Stimulated activated naive B cell treated with anti-CD40 and anti-IgM and Interleukin-4, amounts not matched to agents 10 μg/mL and 1 μg/mL and 100 μg/mL, for 72 hours (primary cell): Measurements from ENCODE around the gene CCDC74A.
"Not testable (repeated sequence)": the region's sequence is repeated elsewhere in the genome, so short reads cannot be mapped to it uniquely, and the experiment has no call there.

Experiments used
- ATAC-seq, 2 donors: fragments of 150-1000 bp; cut with Tn5 transposase; replicated peaks; 2 replicates each; pipeline ENCODE4 v1.10.0; 2021; ENCODE audit warnings: moderate library complexity in 1 of 2
- DNase-seq: peaks from one replicate; pipeline ENCODE4 v3.0.0; 2021
- H3K27ac Mint-ChIP-seq: one replicate; pipeline ENCODE4 v1.8.0; 2022; ENCODE audit warnings: mild to moderate bottlenecking, mixed read lengths
- H3K27me3 Mint-ChIP-seq, 2 donors: one replicate each; pipeline ENCODE4 v1.8.0; 2022; ENCODE audit warnings: mixed read lengths in 2 of 2
- H3K36me3 Mint-ChIP-seq, 2 donors: one replicate each; pipeline ENCODE4 v1.8.0; 2022; ENCODE audit warnings: mixed read lengths in 2 of 2, mild to moderate bottlenecking in 1 of 2
- H3K4me1 Mint-ChIP-seq, 2 donors: one replicate each; pipeline ENCODE4 v1.8.0; 2022; ENCODE audit warnings: mixed read lengths in 2 of 2, mild to moderate bottlenecking in 1 of 2
- H3K4me3 Mint-ChIP-seq, 2 donors: one replicate each; pipeline ENCODE4 v1.8.0; 2022; ENCODE audit warnings: mild to moderate bottlenecking in 2 of 2, mixed read lengths in 2 of 2, moderate library complexity in 1 of 2
- H3K9me3 Mint-ChIP-seq, 2 donors: one replicate each; pipeline ENCODE4 v1.8.0; 2022; ENCODE audit warnings: mixed read lengths in 2 of 2, mild to moderate bottlenecking in 1 of 2

The CCDC74A gene

DNA sequence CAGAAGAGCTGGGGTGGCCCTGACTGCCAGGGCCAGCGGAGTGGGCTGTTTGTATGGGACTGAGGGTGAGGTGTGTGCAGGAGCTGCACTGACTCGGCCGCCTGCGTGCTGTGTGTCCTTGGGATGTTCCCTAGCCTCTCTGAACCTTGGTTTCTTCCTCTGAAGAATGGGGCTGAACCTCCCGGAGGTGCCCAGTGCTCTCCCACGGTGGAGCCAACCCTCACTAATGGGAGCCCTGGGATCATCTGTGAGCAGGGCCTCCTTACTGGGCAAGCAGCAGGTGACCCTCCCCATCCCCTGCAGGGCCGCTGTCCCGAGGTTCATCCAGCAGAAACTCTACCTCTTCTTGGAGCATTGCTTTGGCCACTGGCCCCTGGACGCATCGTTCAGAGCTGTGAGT is 11.7 kb upstream of the CCDC74A start:
- Mint-ChIP-seq H3K4me1 (peaks cover 14 to 32% of the 10 kb centered on the region in 2 donors), H3K27me3 (no peaks in the 10 kb centered on the region), H3K9me3 (no peaks in the 10 kb centered on the region), H3K36me3 (peaks cover 38 to 40% of the 10 kb centered on the region in 2 donors), H3K27ac (peak overlapping the region; percentile 37), H3K4me3 (no peak overlapping the region)
- no peak for DNase-seq
- no peak for ATAC-seq

- not testable (repeated sequence) for DNase-seq, ATAC-seq, H3K4me3 Mint-ChIP-seq, H3K27me3 Mint-ChIP-seq, H3K27ac Mint-ChIP-seq, H3K9me3 Mint-ChIP-seq
- Mint-ChIP-seq H3K4me1 (peaks cover 14 to 32% of the 10 kb centered on the region in 2 donors), H3K36me3 (peaks cover 37 to 38% of the 10 kb centered on the region in 2 donors)
Observed at GRCh38 chr2:131516621-131517020, 11.1 kb upstream of the CCDC74A start.

DNA sequence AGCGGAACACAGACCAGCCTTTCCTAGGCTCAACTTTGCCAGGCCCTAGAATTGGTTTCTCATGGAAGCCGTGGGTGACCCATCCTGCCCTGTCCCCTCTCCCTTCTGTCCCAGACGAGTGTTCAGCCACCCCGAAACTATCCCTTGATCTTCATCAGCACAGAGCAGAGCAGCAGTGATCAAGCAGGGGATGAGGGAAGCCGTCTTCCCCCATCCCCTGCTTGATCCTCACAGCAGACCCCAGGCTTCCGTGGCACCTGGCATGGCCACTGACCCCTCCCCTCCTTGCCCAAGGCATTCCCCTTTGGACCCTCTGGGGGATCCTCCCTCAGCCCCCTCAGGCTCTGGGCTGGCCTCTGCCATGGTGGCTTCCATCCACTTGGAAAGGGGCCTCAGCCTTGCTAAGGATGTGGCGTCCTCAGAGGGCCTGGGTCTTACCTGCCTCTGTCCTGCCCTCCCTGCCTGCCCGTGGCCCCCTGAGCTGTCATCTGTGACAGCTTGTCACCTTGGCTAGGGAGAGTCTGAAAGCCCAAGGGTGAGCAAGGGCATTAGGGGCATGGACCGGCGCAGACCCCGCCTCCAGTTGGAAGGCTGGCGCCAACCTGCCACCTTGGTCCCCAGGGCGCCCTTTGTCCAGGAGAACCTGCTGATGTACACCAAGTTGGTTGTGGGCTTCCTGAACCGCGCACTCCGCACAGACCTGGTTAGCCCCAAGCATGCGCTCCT is 10.4 kb upstream of the CCDC74A start:
- H3K27ac Mint-ChIP-seq, result peak overlapping the region; percentile 79
- peaks cover 39 to 40% of the 10 kb centered on the region in 2 donors for H3K36me3 Mint-ChIP-seq

DNA sequence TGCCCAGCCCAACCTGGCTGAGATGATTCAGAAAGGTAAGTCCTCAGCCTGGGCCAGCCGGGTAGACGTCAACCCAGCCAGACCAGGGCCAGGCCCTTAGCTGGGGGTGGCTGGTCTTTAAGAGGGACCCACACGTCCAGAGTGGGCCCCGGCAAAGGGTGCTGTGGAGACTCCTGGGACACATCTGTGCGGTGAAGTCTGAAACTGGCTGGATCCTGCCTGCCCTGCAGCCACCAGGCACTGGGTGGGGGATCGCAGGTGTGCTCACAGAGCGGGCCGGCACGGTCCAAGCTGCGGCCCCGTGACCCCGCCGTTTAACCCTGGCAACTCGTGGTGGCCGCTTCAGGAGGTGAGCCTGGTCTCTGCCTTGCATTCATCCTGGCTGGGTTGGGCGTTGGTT is 9.8 kb upstream of the CCDC74A start:
- peaks cover 7 to 24% of the 10 kb centered on the region in 2 donors for H3K4me1 Mint-ChIP-seq
- H3K4me3 Mint-ChIP-seq, ATAC-seq, H3K27me3 Mint-ChIP-seq, H3K9me3 Mint-ChIP-seq, DNase-seq: not testable (repeated sequence)
- H3K27ac Mint-ChIP-seq, result peak overlapping the region; percentile 79
- H3K36me3 Mint-ChIP-seq, result peaks cover 36 to 38% of the 10 kb centered on the region in 2 donors

More for the DNA sequence above, 10.4 kb upstream of the CCDC74A start:
- Mint-ChIP-seq H3K9me3 (no peaks in the 10 kb centered on the region), H3K27me3 (no peaks in the 10 kb centered on the region), H3K4me1 (peaks cover 13 to 30% of the 10 kb centered on the region in 2 donors), H3K4me3 (no peak overlapping the region)
- ATAC-seq, result no peak
- no peak for DNase-seq

GRCh38 chr2:131518531-131518930 is 9.2 kb upstream of the CCDC74A start:
- not testable (repeated sequence) for H3K27me3 Mint-ChIP-seq, H3K27ac Mint-ChIP-seq, ATAC-seq, DNase-seq, H3K4me3 Mint-ChIP-seq, H3K9me3 Mint-ChIP-seq
- H3K36me3 Mint-ChIP-seq, result peaks cover 34 to 37% of the 10 kb centered on the region in 2 donors
- H3K4me1 Mint-ChIP-seq, result peaks cover 6 to 17% of the 10 kb centered on the region in 2 donors

- Mint-ChIP-seq H3K27ac (no peak overlapping the region), H3K36me3 (peaks cover 30 to 34% of the 10 kb centered on the region in 2 donors), H3K9me3 (no peaks in the 10 kb centered on the region), H3K27me3 (no peaks in the 10 kb centered on the region), H3K4me1 (peaks cover 5 to 13% of the 10 kb centered on the region in 2 donors), H3K4me3 (no peak overlapping the region)
- DNase-seq (no peak), ATAC-seq (no peak)
Observed at GRCh38 chr2:131519466-131519865, 8.2 kb upstream of the CCDC74A start.

GRCh38 chr2:131519871-131520470 is 7.7 kb upstream of the CCDC74A start:
- H3K9me3 Mint-ChIP-seq, H3K27me3 Mint-ChIP-seq, DNase-seq, H3K4me1 Mint-ChIP-seq, H3K4me3 Mint-ChIP-seq, ATAC-seq, H3K27ac Mint-ChIP-seq: not testable (repeated sequence)
- H3K36me3 Mint-ChIP-seq, result peaks cover 30 to 31% of the 10 kb centered on the region in 2 donors

- Mint-ChIP-seq H3K36me3 (peaks cover 30 to 31% of the 10 kb centered on the region in 2 donors), H3K4me1 (peaks cover 4 to 5% of the 10 kb centered on the region in 2 donors), H3K27me3 (no peaks in the 10 kb centered on the region)
Observed at GRCh38 chr2:131520526-131520925, 7.2 kb upstream of the CCDC74A start.

GRCh38 chr2:131521524-131521923 is 6.2 kb upstream of the CCDC74A start:
- not testable (repeated sequence) for ATAC-seq, DNase-seq, H3K9me3 Mint-ChIP-seq, H3K27me3 Mint-ChIP-seq, H3K4me3 Mint-ChIP-seq, H3K4me1 Mint-ChIP-seq, H3K27ac Mint-ChIP-seq
- peaks cover 26 to 27% of the 10 kb centered on the region in 2 donors for H3K36me3 Mint-ChIP-seq

More at GRCh38 chr2:131520526-131520925, 7.2 kb upstream of the CCDC74A start:
- H3K27ac Mint-ChIP-seq, result no peak overlapping the region
- no peak for DNase-seq
- no peak overlapping the region for H3K4me3 Mint-ChIP-seq
- no peak for ATAC-seq
- no peaks in the 10 kb centered on the region for H3K9me3 Mint-ChIP-seq

DNA sequence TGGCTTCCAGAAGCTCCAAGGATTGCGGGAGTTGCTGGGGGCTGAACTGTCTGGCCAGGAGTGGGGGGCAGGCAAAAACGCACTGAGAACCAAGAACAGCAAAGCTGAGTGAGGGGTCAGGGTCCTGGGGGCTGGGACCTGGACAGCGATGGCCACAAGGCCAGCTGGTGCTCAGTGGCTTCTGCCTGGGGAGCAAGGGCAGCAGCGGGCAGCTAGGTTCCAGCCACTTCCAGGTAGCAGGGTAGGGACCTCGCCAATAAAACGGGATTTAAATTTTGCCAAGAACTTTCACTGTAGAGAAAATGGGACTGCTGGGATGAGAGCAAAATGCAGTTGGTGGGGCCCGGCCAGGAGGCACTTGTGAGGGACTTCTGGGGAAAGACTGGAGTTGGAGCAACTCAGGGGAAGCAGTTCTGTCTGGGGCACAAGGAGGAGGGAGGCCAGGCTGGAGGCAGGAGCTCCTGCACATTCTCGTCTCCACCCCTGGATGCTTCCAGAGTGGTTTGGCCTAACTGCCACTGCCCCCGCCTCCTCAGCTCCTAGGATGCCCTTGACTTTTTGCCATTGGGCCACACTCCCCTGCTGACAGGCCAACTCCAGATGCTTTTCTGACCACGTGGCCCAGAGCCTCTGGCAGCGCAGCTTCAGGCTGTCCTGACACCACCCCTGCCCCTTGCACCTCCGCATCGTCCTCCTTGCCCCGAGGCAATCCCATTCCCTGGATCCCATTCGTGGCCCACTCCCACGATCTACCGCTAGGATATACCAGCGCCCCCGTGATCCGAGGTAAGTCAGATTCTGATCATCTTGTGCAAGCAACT is 5.5 kb upstream of the CCDC74A start:
- Mint-ChIP-seq H3K4me1 (peaks cover 5% of the 10 kb centered on the region in 2 donors), H3K9me3 (no peaks in the 10 kb centered on the region), H3K27ac (peak overlapping the region; percentile 65), H3K4me3 (no peak overlapping the region), H3K36me3 (peaks cover 21 to 23% of the 10 kb centered on the region in 2 donors), H3K27me3 (no peaks in the 10 kb centered on the region)
- DNase-seq (no peak), ATAC-seq (no peak)

- H3K9me3 Mint-ChIP-seq, H3K4me3 Mint-ChIP-seq, H3K27ac Mint-ChIP-seq, H3K27me3 Mint-ChIP-seq, DNase-seq, ATAC-seq: not testable (repeated sequence)
- H3K36me3 Mint-ChIP-seq, result peaks cover 6 to 11% of the 10 kb centered on the region in 2 donors
- H3K4me1 Mint-ChIP-seq, result peaks cover 11 to 26% of the 10 kb centered on the region in 2 donors
Observed at GRCh38 chr2:131525256-131525655, 2.4 kb upstream of the CCDC74A start.

DNA sequence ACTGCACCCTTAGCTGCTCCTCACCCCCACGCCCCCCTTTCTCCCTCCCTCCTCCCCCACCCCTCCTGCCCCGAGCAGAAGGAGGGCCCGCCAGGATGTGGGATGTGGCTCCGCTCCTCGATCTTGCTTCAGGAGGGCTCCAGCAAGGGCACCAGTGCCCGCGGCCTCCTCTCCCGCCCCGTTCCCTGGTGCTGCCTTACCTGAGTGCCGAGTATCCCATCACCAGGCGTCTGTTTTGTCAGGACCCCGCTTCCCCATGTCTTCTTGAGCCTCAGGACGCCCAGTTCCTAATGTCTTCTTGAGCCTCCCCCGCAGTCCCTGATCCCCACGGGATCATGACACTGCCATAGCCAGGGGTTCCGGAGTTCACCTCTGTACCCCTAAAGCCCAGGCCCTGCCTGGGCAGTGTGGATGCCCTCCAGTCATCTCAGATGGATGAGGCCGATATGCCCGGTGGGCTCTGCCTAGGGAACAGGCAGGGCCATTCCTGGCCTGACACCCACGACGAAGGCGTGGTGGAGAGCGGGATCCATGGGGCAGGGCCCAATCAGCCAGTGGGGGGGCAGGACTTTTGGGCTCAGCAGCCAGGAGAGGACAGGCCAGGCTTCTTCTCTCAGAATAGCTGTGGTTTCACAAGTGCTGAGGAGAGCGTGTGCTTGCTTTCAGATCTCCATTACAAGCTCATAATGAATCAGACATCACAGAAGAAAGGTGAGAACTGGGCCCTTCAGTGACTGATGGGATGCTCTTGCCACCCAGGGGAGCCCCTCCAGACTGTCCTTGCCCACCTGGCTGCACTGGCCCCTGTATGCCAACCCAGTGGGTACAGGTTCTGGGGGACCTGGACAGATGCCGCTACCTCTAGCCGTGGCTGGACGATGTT is 1.5 kb downstream of the CCDC74A start:
- not testable (repeated sequence) for H3K27me3 Mint-ChIP-seq, H3K36me3 Mint-ChIP-seq, H3K9me3 Mint-ChIP-seq
- peak overlapping the region; percentile 78 to 79 for H3K4me3 Mint-ChIP-seq
- peaks cover 7 to 21% of the 10 kb centered on the region in 2 donors for H3K4me1 Mint-ChIP-seq
- peak overlapping the region; percentile 84 for H3K27ac Mint-ChIP-seq
- DNase-seq (peak; percentile 26), ATAC-seq (peak; percentile 75 to 81)

DNA sequence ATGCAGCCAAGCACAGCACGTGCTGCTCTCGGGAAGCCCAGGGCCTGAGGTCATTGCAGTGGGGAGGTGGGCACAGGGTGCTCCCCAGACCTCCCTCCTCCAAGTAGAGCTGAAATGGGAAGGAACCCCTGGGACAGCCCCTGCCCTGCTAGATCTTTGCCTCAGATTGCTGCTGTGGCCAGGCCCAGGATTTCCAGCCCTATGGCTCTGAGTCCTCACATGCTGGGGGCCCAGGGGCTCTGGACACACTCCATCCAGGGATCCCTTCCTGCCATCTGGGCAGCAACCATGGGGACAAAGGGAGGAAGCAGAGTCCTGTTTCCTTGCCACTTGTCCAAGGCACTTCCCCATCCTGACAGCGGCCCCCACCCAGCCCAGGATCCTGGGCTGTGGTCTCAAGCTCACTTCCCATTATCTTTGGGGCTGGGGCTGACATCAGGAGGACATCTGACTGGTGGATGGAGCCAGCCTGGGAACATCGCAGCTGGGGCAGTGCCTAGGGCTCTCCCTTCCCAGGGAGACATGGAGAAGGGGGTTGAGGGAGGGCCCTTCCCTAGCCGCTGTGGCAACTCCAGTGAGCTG is 2.3 kb downstream of the CCDC74A start:
- DNase-seq, H3K27ac Mint-ChIP-seq, H3K36me3 Mint-ChIP-seq, H3K27me3 Mint-ChIP-seq, H3K9me3 Mint-ChIP-seq: not testable (repeated sequence)
- ATAC-seq, result peak in 1 of 2 donors; percentile 5
- H3K4me3 Mint-ChIP-seq, result peak overlapping the region in 1 of 2 donors; percentile 15
- H3K4me1 Mint-ChIP-seq, result peaks cover 7 to 21% of the 10 kb centered on the region in 2 donors
